Heart left ventricle (tissue), 13 donors: ENCODE data around the gene MEF2D.

Experiments used
- CTCF ChIP-seq, 12 donors: fragments of 200-600 bp; sonication (generic) in 4 of 12; IDR thresholded peaks; one replicate each; pipeline versions ENCODE4 v1.5.0 to v1.8.0; 2018 to 2022; ENCODE audit warnings: antibody characterized with exemption in 12 of 12, mild to moderate bottlenecking in 5 of 12
- POLR2A ChIP-seq, 2 donors: fragments of 450-650 bp; IDR thresholded peaks; one replicate each; pipeline ENCODE4 v1.6.1; 2017; ENCODE audit warnings: antibody characterized with exemption in 2 of 2, mild to moderate bottlenecking in 2 of 2, moderate library complexity in 2 of 2
- donor health status: ischemic (EF 13 %, LVEDD 7.1; RV severe dilation, severe dysfunction).
- donor health status: DM: no; HTN: yes; CAD: no.
- donor health status: DM: no; HTN: no; CAD: no.
- donor health status: ischemic (EF 25% LVEDD 6.9; RV normal size, moderate dysfunction).
- donor health status: ischemic (EF 25% LVEDD 5.7; RV mildly dilated, moderate dysfunction).
- donor health status: ischemic (EF 35%, LVEDD 5.7; RV mildly dilated, moderate dysfunction).
- donor health status: nonischemic (EF 11% LVEDD 7.7; RV severe dilation, severe dysfunction).
- donor health status: DM: yes; HTN: yes; CAD: no.
- donor health status: PGD.
- donor health status: ischemic (EF 29% LVEDD 5.4; RV normal size, mild dysfunction).
- donor health status: nonischemic (EF 23%, LVEDD 6.1; RV moderate dilation, normal function).

DNA sequence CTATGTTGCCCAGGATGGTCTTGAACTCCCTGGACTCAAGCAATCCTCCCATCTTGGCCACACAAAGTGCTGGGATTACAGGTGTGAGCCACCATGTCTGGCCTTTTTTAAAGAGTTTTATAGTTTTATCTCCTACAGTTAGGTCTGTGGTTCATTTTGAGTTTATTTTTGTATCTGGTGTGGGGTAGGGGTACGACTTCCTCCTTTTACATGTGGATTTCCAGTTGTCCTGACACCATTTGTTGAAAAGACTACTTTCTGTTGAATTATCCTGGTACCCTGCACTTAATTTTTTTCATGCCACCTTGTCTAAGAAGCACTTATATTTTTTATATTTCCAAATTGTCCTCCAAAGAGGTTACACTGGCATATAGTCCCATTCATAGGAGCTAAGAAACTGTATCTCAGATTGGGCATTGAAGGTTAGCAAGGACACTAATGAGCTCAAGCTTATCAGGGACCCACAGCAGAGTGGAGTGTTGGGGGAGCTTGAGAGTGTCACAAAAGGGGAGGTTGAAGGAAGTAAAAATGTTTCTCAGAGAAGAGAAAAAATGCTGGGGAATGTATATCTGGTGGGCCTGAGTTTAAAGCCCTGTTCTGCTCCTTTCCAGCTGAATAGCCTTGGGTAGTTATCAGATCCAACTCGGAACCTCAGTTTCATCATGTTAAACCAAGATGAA, 23.4 kb upstream of the MEF2D start:
- TF ChIP-seq POLR2A (IDR thresholded peaks at IDR 0.05) (no peak), CTCF (IDR thresholded peaks at IDR 0.05) (no peak)
